Kasumi-1 (cell line): ENCODE data around the gene WDFY3.

ENCODE experiments used
- DNase-seq, 2 experiments: peaks; one replicate each; lab custom pipeline; 2025; lab: John Stamatoyannopoulos, UW

Gene WDFY3

GRCh38 chr4:84912741-84913140 is 53.7 kb downstream of the WDFY3 start:
- DNase-seq, result no peak

GRCh38 chr4:84908876-84909275 is 57.6 kb downstream of the WDFY3 start:
- DNase-seq, result no peak

- peak; percentile 68 to 71 for DNase-seq
Measured at GRCh38 chr4:84907145-84907544, 59.3 kb downstream of the WDFY3 start.

- no peak for DNase-seq
Measured at GRCh38 chr4:84905646-84906045, 60.8 kb downstream of the WDFY3 start.

GRCh38 chr4:84901740-84902281 is 64.7 kb downstream of the WDFY3 start:
- no peak for DNase-seq

GRCh38 chr4:84901173-84901572 is 65.3 kb downstream of the WDFY3 start:
- DNase-seq, result no peak

GRCh38 chr4:84899616-84900015 is 66.9 kb downstream of the WDFY3 start:
- no peak for DNase-seq

GRCh38 chr4:84897516-84897915 is 69.0 kb downstream of the WDFY3 start:
- DNase-seq, result no peak

GRCh38 chr4:84895283-84895682 is 71.2 kb downstream of the WDFY3 start:
- no peak for DNase-seq

- DNase-seq, result no peak
Measured at GRCh38 chr4:84894621-84895020, 71.9 kb downstream of the WDFY3 start.

- DNase-seq, result no peak
Measured at GRCh38 chr4:84892950-84893349, 73.5 kb downstream of the WDFY3 start.

GRCh38 chr4:84887824-84888223 is 78.7 kb downstream of the WDFY3 start:
- no peak for DNase-seq

GRCh38 chr4:84879651-84880200 is 86.8 kb downstream of the WDFY3 start:
- DNase-seq, result no peak

GRCh38 chr4:84878546-84878945 is 87.9 kb downstream of the WDFY3 start:
- DNase-seq, result no peak

GRCh38 chr4:84878090-84878489 is 88.4 kb downstream of the WDFY3 start:
- DNase-seq, result no peak

GRCh38 chr4:84877051-84877833 is 89.2 kb downstream of the WDFY3 start:
- no peak for DNase-seq

GRCh38 chr4:84875636-84876371 is 90.7 kb downstream of the WDFY3 start:
- no peak for DNase-seq

- no peak for DNase-seq
Measured at GRCh38 chr4:84874619-84875018, 91.9 kb downstream of the WDFY3 start.

GRCh38 chr4:84870398-84871163 is 95.9 kb downstream of the WDFY3 start:
- no peak for DNase-seq

GRCh38 chr4:84866295-84866694 is 100.2 kb downstream of the WDFY3 start:
- DNase-seq, result no peak

- no peak for DNase-seq
Measured at GRCh38 chr4:84865600-84865999, 100.9 kb downstream of the WDFY3 start.

GRCh38 chr4:84862064-84862463 is 104.4 kb downstream of the WDFY3 start:
- DNase-seq, result no peak
